GM12878 (cell line): ENCODE results near the gene GRIK3. TPM values are rescaled to one million over a fixed set of nuclear protein-coding genes. Genes with fewer than 3 reads are reported as not detected.

Experiments
- ATAC-seq: fragments of 200-7000 bp; cut with Tn5 transposase; 3 replicates; pipeline ENCODE4 v1.9.1; 2020; ENCODE audit warnings: mild to moderate bottlenecking, moderate library complexity
- BruUV-seq: library from RNA; stranded (reverse); fragments of 400-500 nt; replicated peaks from 2 replicates; lab custom pipeline; 2021; lab: Mats Ljungman, UMichigan
- CTCF ChIA-PET: fragments of 300-600 bp; sonication (Branson Sonifier 250); formaldehyde crosslinking; extraction: SDS; loops from one replicate; lab custom pipeline; 2021; ENCODE audit warnings: inconsistent platforms; lab: Yijun Ruan, JAX
- POLR2A ChIA-PET: fragments of 350-600 bp; formaldehyde crosslinking; extraction: SDS; loops from one replicate; lab custom pipeline; 2021; ENCODE audit warnings: inconsistent platforms; lab: Charles Lee
- RAD21 ChIA-PET: fragments of 300-600 bp; sonication (Branson Sonifier 250); formaldehyde crosslinking; loops from one replicate; lab custom pipeline; 2023; ENCODE audit warnings: antibody characterized with exemption; ENCODE audit not compliant: unreplicated experiment; lab: Charles Lee
- SMC1A ChIA-PET: fragments of 300-600 bp; sonication (Branson Sonifier 250); formaldehyde crosslinking; loops from one replicate; lab custom pipeline; 2023; ENCODE audit not compliant: unreplicated experiment, uncharacterized antibody; lab: Charles Lee
- DNase-seq: peaks from one replicate; pipeline ENCODE4 v3.0.0-alpha.2; 2011; ENCODE audit warnings: low read depth, low spot score
- FAIRE-seq: peaks from 3 replicates; lab custom pipeline; 2011; peaks lifted over from hg19 to GRCh38; lab: Jason Lieb, UNC
- H2AFZ ChIP-seq: 2 replicates; pipeline ENCODE4 v1.6.0; 2011; ENCODE audit warnings: low read depth, low read length, control low read depth; ENCODE audit not compliant: control insufficient read depth
- H3K27ac ChIP-seq: 2 replicates; pipeline ENCODE4 v1.5.1; 2011; ENCODE audit warnings: control low read depth; ENCODE audit not compliant: control insufficient read depth, insufficient read depth
- H3K27me3 ChIP-seq, 2 experiments: replicated peaks in 1 of 2; 2 replicates each; pipeline versions ENCODE4 v1.6.0 to v1.6.1; 2011; ENCODE audit warnings: low read length in 1 of 2; ENCODE audit not compliant: control insufficient read depth in 2 of 2, insufficient read depth in 2 of 2
- H3K36me3 ChIP-seq, 2 experiments: 2 replicates each; pipeline ENCODE4 v1.5.1; 2011; ENCODE audit warnings: low read length in 1 of 2; ENCODE audit not compliant: control insufficient read depth in 2 of 2, insufficient read depth in 2 of 2
- H3K4me1 ChIP-seq: 2 replicates; pipeline ENCODE4 v1.6.1; 2011; ENCODE audit warnings: mild to moderate bottlenecking, low read length, moderate library complexity, mixed read lengths; ENCODE audit not compliant: control insufficient read depth, insufficient read depth
- H3K4me2 ChIP-seq: 2 replicates; pipeline ENCODE4 v1.6.0; 2011; ENCODE audit warnings: control low read depth; ENCODE audit not compliant: control insufficient read depth, insufficient read depth
- H3K4me3 ChIP-seq: fragments of 200-600 bp; sonication (generic); 2 replicates; pipeline ENCODE4 v1.5.1; 2016
- H3K79me2 ChIP-seq: 2 replicates; pipeline ENCODE4 v1.6.0; 2011; ENCODE audit warnings: low read length; ENCODE audit not compliant: control insufficient read depth, insufficient read depth
- H3K9ac ChIP-seq: 2 replicates; pipeline ENCODE4 v1.8.0; 2011; ENCODE audit warnings: low read length, control low read depth, mixed read lengths; ENCODE audit not compliant: control insufficient read depth, insufficient read depth
- H3K9me3 ChIP-seq: replicated peaks from 3 replicates; pipeline ENCODE4 v1.5.1; 2011; ENCODE audit warnings: mild to moderate bottlenecking, low read length; ENCODE audit not compliant: control insufficient read depth, insufficient read depth
- H4K20me1 ChIP-seq: 2 replicates; pipeline ENCODE4 v1.6.0; 2011; ENCODE audit not compliant: control insufficient read depth, insufficient read depth
- BCL11A ChIP-seq: IDR thresholded peaks from 2 replicates; pipeline ENCODE4 v1.6.1; 2011; ENCODE audit warnings: low read depth, low read length
- CBFB ChIP-seq: IDR thresholded peaks from 2 replicates; pipeline ENCODE4 v1.6.1; 2016; ENCODE audit warnings: antibody characterized with exemption, low read depth
- CBX5 ChIP-seq: sonication (generic); IDR thresholded peaks from 2 replicates; pipeline ENCODE4 v1.6.1; 2016; ENCODE audit warnings: low read depth, moderate library complexity, mild to moderate bottlenecking, inconsistent platforms
- CREM ChIP-seq: IDR thresholded peaks from 2 replicates; pipeline ENCODE4 v1.6.1; 2014; ENCODE audit warnings: antibody characterized with exemption, low read depth
- CTCF ChIP-seq, 3 experiments: IDR thresholded peaks in 2 of 3; conservative IDR thresholded peaks in 1 of 3; 2 replicates each; pipeline ENCODE4 v1.5.1; 2011; ENCODE audit warnings: low read depth in 3 of 3, low read length in 3 of 3, mild to moderate bottlenecking in 3 of 3, control low read depth in 2 of 3, moderate library complexity in 2 of 3, inconsistent platforms in 1 of 3, mixed read lengths in 1 of 3; ENCODE audit not compliant: control insufficient read depth in 2 of 3, insufficient read depth in 1 of 3; ENCODE audit errors: extremely low read depth in 1 of 3
- FOXK2 ChIP-seq: fragments of 450-650 bp; IDR thresholded peaks from 2 replicates; pipeline ENCODE4 v1.6.1; 2017; ENCODE audit warnings: mild to moderate bottlenecking, moderate library complexity
- FOXM1 ChIP-seq: IDR thresholded peaks from 2 replicates; pipeline ENCODE4 v1.6.1; 2012; ENCODE audit warnings: low read depth, mild to moderate bottlenecking, inconsistent platforms, low read length, moderate library complexity
- PAX5 ChIP-seq: IDR thresholded peaks from 2 replicates; pipeline ENCODE4 v1.6.1; 2011; ENCODE audit warnings: low read depth, low read length, borderline replicate concordance
- PBX3 ChIP-seq: IDR thresholded peaks from 2 replicates; pipeline ENCODE4 v1.6.1; 2011; ENCODE audit warnings: mild to moderate bottlenecking, low read depth, low read length, moderate library complexity; ENCODE audit not compliant: insufficient replicate concordance
- POLR2AphosphoS2 ChIP-seq: IDR thresholded peaks from 2 replicates; pipeline ENCODE4 v1.6.1; 2011; ENCODE audit warnings: low read depth, mild to moderate bottlenecking, low read length, improper control_type of control experiment, moderate library complexity
- SIX5 ChIP-seq: IDR thresholded peaks from 2 replicates; pipeline ENCODE4 v1.6.1; 2011; ENCODE audit warnings: mild to moderate bottlenecking, low read depth, low read length, moderate library complexity; ENCODE audit not compliant: severe bottlenecking
- SMC3 ChIP-seq: IDR thresholded peaks from 2 replicates; pipeline ENCODE4 v1.6.1; 2011; ENCODE audit warnings: low read length, improper control_type of control experiment, borderline replicate concordance
- SRF ChIP-seq, 2 experiments: IDR thresholded peaks; 2 replicates each; pipeline ENCODE4 v1.6.1; 2011; ENCODE audit warnings: low read depth in 2 of 2, low read length in 2 of 2, mild to moderate bottlenecking in 1 of 2, moderate library complexity in 1 of 2
- TARDBP ChIP-seq: IDR thresholded peaks from 2 replicates; pipeline ENCODE4 v1.6.1; 2016; ENCODE audit warnings: borderline replicate concordance
- TBL1XR1 ChIP-seq: IDR thresholded peaks from 2 replicates; pipeline ENCODE4 v1.6.1; 2012; ENCODE audit warnings: low read depth, low read length, improper control_type of control experiment
- TCF3 ChIP-seq: IDR thresholded peaks from 2 replicates; pipeline ENCODE4 v1.6.1; 2012; ENCODE audit warnings: low read depth, mild to moderate bottlenecking, low read length, borderline replicate concordance; ENCODE audit not compliant: insufficient read depth
- USF1 ChIP-seq: IDR thresholded peaks from 2 replicates; pipeline ENCODE4 v1.6.1; 2011; ENCODE audit warnings: borderline replicate concordance, low read depth, mild to moderate bottlenecking, moderate library complexity, mixed read lengths, low read length; ENCODE audit not compliant: insufficient read depth; ENCODE audit errors: extremely low read length
- WRNIP1 ChIP-seq: IDR thresholded peaks from 2 replicates; pipeline ENCODE4 v1.6.1; 2011; ENCODE audit warnings: low read depth, low read length, improper control_type of control experiment, borderline replicate concordance
- WGBS: methylation state at CpG from one replicate; pipeline ENCODE4 v1.1.6; 2016; ENCODE audit warnings: low lambda C conversion rate; ENCODE audit not compliant: insufficient replicate concordance, insufficient coverage; ENCODE audit errors: missing lambda C conversion rate; 5-methylcytosine and 5-hydroxymethylcytosine counted together
- in situ Hi-C: fragments of 300-500 bp; cut with MboI; formaldehyde crosslinking; loops from 9 replicates; pipeline ENCODE4 v1.14.3; 2018; ENCODE audit warnings: mixed read lengths
- intact Hi-C: fragments of 100-400 bp; cut with micrococcal nuclease; formaldehyde crosslinking; loops from one replicate; pipeline ENCODE4 v1.14.2; 2022; ENCODE audit not compliant: unreplicated experiment
- polyA plus RNA-seq, 11 experiments: library from polyadenylated mRNA; depleted of rRNA in 4 of 11; unstranded in 6 of 11; stranded (reverse) in 5 of 11; fragments of >200 nt; fragmentation: Nextera tagmentation in 4 of 11; fragmentation: Illumina TruSeq in 1 of 11; extraction: Ambion mirVana in 4 of 11; extraction: Trizol in 1 of 11; gene quantifications; 1 replicate in 1 of 11; 2 replicates in 10 of 11; pipeline versions ENCODE4 v1.2.1 to v1.2.3, GENCODE V29; 2011 to 2016; ENCODE audit warnings: inconsistent platforms in 2 of 11, missing spikeins in 2 of 11, low read depth in 1 of 11
- total RNA-seq, 4 experiments: library from RNA; depleted of rRNA in 3 of 4; stranded (reverse); fragments of >200 nt in 3 of 4; fragmentation: Illumina TruSeq in 1 of 4; extraction: Trizol in 1 of 4; gene quantifications; 2 replicates each; pipeline versions ENCODE4 v1.2.1 to v1.2.3, GENCODE V29; 2013 to 2021

The GRIK3 gene
- total and polyA plus RNA-seq, 10 of the 15 experiments (the other 5 are each of a cell fraction or from before 2014, with no cell fraction given): not detected

- ChIA-PET RAD21 (no interaction called here), SMC1A (no interaction called here)
- in situ Hi-C loops: no loop called here
Observed at GRCh38 chr1:36771660-36772284, 262.5 kb downstream of the GRIK3 start.

GRCh38 chr1:36771240-36771639, 263.1 kb downstream of the GRIK3 start:
- H3K4me3 ChIP-seq: no peak overlapping the region
- intact Hi-C loops (no loop called here), in situ Hi-C loops (no loop called here)
- H3K79me2 ChIP-seq: no peaks in the 10 kb centered on the region
- H3K9me3 ChIP-seq: no peaks in the 10 kb centered on the region
- ChIA-PET CTCF (no interaction called here), POLR2A (no interaction called here), RAD21 (no interaction called here), SMC1A (no interaction called here)
- DNase-seq: no peak
- H3K9ac ChIP-seq: no peak overlapping the region
- no peak overlapping the region for H2AFZ ChIP-seq
- H3K4me1 ChIP-seq: no peaks in the 10 kb centered on the region
- WGBS: 38% methylated on average over 7 of the region's 7 CpGs
- no TSS peak for BruUV-seq
- H3K27me3 ChIP-seq: peaks cover 3% of the 10 kb centered on the region in 2 experiments; a peak in 3 of 4 replicates
- H3K4me2 ChIP-seq: no peak overlapping the region
- H3K36me3 ChIP-seq: no peaks in the 10 kb centered on the region
- no peaks in the 10 kb centered on the region for H4K20me1 ChIP-seq
- H3K27ac ChIP-seq: no peak overlapping the region
- ATAC-seq: no peak
- FAIRE-seq: no peak
- no peak for TF ChIP-seq PBX3
- TF ChIP-seq CBX5: no peak
- no peak for TF ChIP-seq CBFB
- TF ChIP-seq POLR2AphosphoS2: no peak
- no peak for TF ChIP-seq USF1
- TF ChIP-seq BCL11A: no peak
- TF ChIP-seq SRF (IDR thresholded peaks at IDR 0.05; ENCODE audit: low read depth in 2 of 2, low read length in 2 of 2): no peak
- no peak for TF ChIP-seq CREM
- no peak for TF ChIP-seq TARDBP
- TF ChIP-seq TBL1XR1: no peak
- no peak for TF ChIP-seq CTCF (IDR thresholded peaks at IDR 0.05 in 2 of 3, conservative IDR thresholded peaks at IDR 0.05 in 1 of 3; ENCODE audit: control insufficient read depth in 2 of 3, extremely low read depth in 1 of 3, insufficient read depth in 1 of 3, low read depth in 3 of 3, low read length in 3 of 3)

More at GRCh38 chr1:36771660-36772284, 262.5 kb downstream of the GRIK3 start:
- intact Hi-C loops: no loop called here
- Histone ChIP-seq H3K27me3 (peaks cover 3% of the 10 kb centered on the region in 2 experiments; a peak in 3 of 4 replicates), H3K9ac (no peak overlapping the region), H3K9me3 (no peaks in the 10 kb centered on the region), H3K4me2 (no peak overlapping the region), H2AFZ (no peak overlapping the region), H3K4me1 (no peaks in the 10 kb centered on the region), H3K36me3 (no peaks in the 10 kb centered on the region), H3K27ac (no peak overlapping the region), H4K20me1 (no peaks in the 10 kb centered on the region), H3K4me3 (no peak overlapping the region), H3K79me2 (no peaks in the 10 kb centered on the region)
- no peak for TF ChIP-seq SIX5
- no peak for TF ChIP-seq FOXK2
- no peak for TF ChIP-seq SMC3
- TF ChIP-seq FOXM1: no peak
- no peak for TF ChIP-seq PAX5
- no peak for TF ChIP-seq WRNIP1
- TF ChIP-seq TCF3: no peak
- ATAC-seq (no peak), FAIRE-seq (no peak), DNase-seq (no peak)
- 12% methylated on average over 17 of the region's 17 CpGs for WGBS
- CTCF ChIA-PET: no interaction called here
- BruUV-seq: no TSS peak
- POLR2A ChIA-PET: no interaction called here
